HG02852 (cell line): ENCODE measurements around the gene AIFM3.
"Not testable (repeated sequence)": the region's sequence is repeated elsewhere in the genome, so short reads cannot be mapped to it uniquely, and the experiment has no call there.

Experiments used
- ATAC-seq: cut with Tn5 transposase; IDR thresholded peaks from one replicate; pipeline ENCODE4 v1.9.1; 2021; ENCODE audit warnings: mild to moderate bottlenecking, moderate library complexity; ENCODE audit not compliant: unreplicated experiment

The AIFM3 gene

DNA sequence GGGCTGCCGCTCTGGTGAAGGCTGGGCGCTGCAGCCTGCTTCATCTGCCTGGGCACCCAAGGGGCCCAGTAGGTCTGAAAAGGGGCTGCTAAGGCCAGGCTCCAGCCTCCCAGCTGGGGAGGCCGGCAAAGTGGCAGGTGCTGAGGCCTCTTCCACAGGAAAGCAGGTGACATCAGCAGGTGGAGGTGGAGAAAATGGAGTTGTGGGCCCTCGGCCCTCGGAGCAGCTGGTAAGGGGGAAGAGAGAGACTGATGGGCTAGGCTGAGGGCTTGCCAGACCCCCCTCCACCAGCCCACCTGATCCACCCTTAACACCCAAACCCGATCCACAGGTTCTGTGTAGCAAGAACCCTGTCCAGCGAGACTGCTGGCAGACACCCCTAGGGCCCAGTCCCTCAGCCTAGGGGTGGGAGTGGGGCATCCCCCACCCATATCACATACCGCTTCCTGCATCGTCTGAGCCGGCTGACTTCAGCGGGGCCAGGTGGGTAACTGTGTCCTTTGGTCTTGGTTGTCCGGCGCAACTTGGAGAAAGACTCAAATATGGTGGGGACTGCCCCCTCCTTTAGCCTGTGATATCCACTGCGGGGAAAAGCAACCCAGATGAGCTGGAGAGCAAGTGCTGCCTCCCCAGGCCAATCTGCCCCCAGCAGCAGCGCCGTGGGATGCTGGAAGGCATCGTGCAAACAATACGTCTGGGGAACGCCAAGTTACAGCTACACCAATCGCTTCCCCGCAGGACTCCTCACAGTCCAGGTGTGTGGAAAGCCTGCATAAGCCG, 33.3 kb downstream of the AIFM3 start:
- ATAC-seq, result no peak

DNA sequence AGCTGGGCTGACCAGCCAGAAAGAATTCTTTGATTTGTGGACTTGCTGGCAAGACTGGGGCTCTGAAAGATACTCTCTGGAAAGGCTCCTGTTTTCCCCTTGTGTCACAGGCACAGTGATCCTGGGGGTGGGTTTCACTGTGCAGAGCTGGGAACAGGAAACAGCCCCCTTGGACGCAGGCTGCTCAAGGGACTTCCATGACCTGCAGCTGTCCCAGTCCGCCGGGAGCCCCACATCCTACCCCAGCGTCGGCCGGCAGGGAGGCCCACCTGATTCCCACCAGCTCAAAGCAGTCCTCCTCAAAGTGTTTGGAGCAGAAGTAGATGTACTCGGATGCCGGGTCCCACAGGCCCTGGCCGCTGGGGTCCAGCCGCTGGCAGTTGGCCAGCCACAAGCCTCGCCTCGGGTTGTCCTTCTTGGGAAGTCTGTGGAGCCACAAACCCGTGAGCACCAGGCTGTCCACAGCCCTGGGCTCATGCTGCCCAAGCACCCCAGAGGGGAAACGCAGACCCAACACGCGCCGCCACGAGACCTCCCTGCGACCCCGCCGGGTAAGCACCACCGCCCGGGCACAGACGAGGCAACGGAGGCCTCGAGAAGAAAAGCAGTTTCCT, 34.0 kb downstream of the AIFM3 start:
- peak; percentile 14 for ATAC-seq

DNA sequence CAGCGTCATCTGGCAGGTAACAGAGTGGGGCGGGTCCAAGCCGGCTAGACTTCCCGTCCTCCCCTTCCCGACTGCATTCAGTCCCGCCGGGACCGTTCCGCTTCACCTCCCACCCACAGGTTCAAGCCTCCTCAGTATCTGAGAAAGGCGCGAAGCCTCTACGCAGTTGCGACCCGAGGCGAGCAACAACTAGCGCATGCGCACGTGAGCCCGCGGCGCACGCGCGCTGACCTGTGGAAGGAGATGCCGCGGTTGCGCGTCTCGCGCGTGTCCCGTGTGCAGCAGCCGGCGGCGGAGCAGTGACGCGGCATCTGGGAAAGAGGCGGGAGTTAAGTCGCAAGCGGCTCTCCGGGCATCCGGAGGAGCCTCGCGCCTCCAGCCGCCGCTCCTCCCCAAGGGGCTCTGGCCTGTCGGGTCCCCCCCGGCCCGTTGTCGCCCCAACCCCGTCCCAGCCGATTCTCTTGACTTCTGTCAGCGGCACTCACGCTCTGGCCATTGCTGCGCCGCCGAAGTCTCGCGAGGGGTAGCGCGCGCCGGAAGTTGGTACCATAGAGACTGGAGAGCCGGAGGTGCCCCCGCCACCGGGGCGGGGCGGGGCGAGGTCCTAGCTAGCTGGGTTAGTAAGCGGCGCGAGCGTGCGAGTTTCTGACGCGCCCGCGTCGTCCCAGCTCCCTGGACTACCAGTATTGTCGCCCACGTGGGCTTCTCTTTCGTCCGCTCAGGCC, 34.7 kb downstream of the AIFM3 start, which contains the start of gene THAP7:
Gene THAP7, minus strand, starts transcription at position 518 of the 725 bp plus-strand sequence. Its CDS starts 207 bp downstream, at position 311.
- peak; percentile 87 for ATAC-seq

DNA sequence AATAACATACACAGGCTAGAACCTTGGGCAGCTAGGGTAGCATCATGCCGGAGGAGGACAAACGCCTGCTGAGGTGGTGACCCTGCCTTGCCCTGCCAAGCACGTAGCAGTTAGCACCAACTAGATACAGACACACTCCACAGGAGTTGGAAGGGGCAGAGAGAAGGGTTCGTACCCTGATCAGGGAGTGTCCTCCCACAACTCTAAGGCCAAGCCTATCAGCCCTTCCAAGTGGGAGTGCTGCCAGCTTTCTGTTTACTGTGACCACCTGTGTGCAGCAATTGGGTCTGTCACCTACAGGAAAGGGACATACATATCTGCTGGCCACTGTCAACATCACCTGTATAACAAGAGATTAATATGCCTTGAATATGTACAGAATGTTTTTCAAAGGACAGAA, 36.7 kb downstream of the AIFM3 start:
- no peak for ATAC-seq

DNA sequence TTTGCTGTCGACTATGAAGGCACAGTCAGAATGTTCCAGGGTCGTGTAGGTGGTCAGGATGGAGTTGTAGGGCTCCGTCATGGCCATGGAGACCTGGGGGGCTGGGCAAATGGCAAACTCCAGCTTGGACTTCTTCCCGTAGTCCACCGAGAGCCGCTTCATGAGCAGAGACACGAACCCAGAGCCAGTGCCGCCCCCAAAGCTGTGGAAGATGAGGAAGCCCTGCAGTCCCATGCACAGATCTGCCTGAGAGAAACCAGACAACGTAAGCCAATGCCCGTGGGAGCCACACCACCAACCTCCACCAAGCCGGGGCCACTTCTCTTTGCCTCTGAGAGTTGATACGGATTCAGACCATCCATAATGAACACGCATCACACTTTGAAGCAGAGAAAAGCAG, 42.2 kb downstream of the AIFM3 start:
- ATAC-seq, result not testable (repeated sequence)

DNA sequence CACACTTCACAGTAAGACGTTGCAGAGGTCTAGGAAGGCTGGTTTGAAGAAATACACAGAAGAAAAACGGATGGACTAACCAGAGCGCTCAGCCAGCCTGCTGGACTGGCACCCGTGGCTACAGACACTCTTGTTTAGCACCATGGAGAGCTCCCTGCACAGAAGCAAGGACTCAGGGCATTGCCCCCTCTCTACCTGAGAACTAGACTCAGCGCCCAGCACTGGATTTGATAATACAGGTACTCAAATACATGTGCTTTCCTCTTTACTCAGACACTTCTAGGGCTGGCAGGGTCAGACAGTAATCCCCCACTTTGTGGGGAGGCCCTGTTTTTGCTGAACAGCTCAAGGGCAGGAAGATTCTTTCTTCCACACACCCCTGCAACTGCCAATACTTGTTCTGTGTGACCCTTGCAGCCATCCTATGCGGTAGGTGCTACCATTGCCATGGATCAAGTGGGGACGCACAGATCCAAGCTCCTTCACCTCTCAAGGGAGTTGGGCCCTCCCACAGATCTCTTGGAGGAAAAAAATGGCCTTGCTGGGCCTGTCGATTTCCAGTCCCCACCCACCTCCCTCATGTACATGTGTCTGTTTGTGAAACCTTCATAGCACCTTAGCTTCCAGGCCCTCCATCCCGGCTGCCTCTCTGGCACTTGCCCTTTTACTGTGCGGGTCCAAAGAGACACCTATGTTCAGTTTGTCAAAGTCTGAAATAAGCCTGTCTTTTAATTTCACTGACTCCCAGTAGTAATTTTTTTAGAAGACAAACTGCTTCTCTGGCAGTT, 42.8 kb downstream of the AIFM3 start:
- no peak for ATAC-seq

DNA sequence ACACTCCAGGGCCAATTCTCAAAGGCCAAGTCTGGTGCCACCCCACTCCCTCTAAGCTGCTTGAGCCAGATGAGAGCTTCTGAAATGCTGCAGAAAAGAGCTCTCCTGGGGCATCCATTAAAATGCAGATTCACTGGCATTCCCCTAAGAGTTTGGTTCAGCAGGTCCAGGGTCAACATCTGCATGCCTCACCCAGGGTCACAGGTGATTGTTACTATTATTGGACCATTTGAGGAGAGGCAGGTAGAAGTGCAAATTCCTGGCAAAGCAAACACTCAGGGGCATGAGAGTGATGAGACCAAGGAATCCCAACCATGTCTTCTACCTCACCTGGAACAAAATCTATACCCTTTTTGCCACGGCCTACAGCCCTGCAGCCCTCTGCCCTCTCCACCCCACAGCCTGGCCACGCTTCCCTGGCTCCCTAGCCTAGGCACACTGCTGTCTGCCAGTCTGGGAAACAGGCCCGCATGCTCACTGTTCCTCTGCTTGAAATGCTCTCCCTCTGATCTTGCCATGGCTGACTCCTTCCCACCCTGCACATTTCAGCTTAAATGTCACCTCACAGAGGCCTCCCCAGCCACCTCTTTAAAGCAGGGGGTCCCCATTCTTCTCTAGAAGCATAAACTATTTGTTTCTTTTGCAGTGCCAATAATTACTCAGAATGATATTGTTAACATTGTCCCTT, 43.5 kb downstream of the AIFM3 start:
- no peak for ATAC-seq

DNA sequence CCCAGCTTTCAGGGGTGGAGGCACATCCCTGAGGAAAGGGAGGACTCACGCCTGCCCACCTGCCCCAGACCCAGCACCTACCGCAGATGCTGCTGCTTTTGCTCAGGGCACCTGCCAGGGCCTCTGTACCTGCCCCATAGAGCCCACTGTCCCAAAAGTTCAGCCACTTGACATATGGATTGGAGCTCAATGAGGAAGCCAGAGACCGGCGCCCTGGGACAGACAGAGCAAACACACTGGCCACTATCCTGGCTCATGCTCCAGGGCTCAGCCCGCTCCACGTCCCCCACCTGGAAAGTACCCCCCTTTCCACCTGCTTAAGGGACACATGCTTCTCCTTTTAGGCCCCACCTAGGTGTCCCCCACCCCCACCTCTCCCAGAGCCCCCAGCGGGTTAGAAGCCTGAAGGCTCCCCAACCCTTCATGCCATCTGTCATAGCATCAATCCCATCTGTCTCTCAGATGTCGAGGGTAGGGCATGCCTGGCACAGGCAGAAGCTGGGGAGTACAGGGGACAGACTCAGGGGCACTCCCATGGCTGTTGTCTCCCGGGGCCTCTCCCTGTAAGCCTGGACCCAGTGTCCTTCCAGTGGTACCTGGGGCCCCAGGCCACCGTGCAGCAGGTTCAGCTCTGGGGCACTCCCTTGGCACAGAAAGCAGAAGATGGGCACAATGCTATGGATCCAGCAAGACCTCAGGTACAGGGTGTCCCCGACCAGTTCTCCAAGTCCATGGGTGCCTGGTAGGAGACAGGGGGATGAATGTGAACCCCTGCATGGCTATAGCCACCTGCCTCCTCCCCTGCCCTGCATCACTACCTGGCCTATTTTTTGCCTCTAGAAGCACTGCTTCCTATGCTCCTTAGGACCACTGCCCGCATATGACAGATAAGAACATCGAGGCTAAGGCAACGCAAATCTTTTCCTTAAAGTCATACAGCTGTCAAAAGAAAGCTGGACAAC, 45.7 kb downstream of the AIFM3 start:
- no peak for ATAC-seq

DNA sequence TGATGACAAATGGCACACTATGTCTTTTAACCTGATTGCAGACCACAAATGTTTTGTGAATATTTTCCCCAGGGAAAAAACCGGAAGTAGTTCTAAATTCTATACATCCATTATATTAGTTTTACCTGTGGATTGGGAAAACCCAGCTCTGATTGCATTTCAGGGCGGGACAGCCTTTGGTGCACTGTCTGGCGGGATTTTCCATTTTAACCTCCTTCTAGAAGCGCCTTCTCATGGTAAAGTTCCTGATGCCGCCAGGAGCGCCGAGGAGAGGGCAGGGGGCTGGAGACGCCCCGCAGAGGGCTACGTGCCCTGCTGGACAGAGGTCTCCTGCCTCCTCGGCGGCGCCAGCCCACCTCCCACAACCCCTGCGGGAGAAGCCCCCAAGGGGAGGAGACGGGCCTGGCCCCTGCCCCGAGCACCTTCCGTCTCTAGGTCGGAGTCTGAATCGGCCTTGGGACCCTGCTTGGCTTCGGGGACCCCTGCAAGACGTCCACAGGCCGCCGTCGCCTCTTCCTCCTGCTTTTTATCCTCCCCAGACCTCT, 46.7 kb downstream of the AIFM3 start:
- ATAC-seq, result no peak

DNA sequence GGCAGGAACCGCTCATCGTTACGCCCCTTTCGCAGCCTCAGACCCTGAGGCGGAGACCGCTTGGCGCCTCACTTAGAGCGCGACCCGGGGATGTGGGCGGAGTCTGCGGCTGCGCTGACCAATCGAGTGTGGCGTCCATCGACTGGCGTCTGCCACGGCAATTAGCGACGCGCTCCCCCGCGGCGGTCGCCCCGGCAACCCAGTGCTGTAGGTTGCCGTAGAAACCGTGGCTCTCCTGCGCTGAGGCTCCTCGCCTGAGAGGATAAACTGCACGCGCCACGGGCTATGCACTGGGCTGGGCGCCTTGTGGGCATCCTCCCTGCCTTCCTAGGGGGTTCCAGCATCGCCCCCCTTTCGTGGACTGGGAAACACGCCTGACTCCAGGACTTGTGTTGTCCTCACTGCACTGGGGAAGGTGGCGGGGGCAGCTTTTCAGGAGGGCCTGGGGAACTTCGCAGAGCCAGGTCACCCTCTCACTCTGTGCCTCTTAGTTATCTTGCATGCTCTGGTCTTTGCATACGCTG, 47.2 kb downstream of the AIFM3 start:
- ATAC-seq, result peak; percentile 85

DNA sequence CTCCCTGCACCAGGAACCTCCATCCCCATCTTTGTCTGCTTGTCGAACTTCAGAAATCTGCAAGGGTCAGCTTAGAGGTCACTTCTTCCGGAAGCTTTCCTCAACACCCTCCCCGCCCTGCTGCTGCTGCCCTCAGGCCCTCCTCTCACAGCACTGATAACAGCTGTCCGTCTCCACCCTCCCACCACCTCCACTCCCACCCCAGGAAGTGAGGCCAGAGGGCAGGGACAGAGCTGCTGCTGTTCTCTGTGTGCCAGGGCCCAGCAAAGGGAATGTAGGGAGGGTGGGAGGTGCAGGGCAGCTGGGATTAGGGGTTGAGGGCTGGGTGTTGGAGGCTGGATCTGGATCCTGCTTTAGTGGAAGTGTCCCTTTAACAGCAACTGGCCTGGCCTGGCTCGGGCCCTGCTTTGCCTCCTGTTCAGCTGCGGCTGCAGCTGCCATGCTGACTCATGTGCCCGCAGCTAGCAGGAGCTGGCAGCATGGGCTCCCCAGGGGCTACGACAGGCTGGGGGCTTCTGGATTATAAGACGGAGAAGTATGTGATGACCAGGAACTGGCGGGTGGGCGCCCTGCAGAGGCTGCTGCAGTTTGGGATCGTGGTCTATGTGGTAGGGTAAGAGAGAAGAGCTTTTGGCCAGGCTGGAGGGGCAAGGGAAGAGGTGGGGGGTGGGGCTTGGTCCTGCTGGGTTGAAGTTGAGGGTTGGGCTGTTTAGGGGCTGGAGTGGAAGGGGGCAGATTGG, 47.8 kb downstream of the AIFM3 start, which contains the start of gene P2RX6:
Gene P2RX6, plus strand, starts transcription at position 440 of the 740 bp plus-strand sequence. Its CDS starts 10 bp downstream, at position 450.
- no peak for ATAC-seq

DNA sequence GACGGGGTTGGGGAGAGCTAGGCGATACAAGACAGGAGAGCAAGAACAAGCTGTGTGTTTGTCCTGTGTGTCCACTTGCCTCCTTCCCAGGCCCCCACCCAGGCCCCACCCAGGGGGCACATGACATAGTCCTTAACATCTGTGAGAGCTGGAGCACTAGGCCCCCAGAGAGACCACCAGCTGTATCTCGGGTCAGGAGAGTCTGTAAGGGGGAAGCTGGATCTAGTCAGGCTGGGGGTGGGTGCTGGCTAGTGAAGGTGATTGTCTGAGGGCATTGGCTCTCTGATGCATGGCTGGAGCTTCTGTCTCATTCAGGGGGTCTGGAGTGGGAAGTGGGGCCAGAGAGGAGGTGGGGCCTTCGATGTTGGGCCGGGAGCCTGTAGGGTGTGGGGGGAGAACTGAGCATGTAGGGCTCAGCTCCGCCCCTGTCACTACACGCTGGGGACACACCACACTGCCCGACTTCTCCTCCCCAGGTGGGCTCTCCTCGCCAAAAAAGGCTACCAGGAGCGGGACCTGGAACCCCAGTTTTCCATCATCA, 48.5 kb downstream of the AIFM3 start:
- no peak for ATAC-seq

DNA sequence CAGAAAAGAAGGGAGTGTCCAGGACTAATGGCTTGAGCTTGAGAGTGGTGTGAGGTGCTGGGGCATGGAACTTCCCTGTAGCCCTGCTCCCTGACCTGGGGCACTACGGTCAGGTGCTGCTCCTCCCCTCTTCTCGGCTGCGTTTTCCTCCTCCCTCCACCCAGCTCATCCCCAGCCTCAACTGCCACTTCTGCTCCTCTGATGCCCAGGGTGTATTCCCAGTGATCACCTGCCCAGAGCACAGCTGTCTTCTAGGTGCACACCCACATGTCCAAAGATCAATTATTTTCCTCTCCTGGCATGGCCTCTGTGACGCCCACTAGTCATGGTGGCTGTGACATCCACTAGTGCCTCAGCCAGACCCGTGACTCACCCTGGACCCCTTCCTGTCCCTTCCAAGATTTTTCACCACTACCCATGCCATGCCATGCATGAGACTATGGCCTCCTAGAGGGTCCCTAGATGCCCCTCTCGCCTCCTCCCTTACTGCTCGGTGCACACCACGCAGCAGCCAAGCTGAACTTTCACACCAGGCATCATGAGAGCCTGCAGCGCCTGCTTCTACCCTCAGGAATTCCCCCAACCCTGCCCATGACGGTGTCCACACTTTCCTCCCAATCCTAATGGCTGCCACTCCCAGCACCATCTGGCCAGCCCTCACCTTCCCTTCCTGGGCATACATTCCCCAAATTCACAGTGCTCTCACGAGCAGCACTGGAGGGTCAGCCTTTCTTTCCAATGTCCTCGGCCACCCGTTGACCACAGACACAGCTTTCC, 49.8 kb downstream of the AIFM3 start:
- no peak for ATAC-seq

DNA sequence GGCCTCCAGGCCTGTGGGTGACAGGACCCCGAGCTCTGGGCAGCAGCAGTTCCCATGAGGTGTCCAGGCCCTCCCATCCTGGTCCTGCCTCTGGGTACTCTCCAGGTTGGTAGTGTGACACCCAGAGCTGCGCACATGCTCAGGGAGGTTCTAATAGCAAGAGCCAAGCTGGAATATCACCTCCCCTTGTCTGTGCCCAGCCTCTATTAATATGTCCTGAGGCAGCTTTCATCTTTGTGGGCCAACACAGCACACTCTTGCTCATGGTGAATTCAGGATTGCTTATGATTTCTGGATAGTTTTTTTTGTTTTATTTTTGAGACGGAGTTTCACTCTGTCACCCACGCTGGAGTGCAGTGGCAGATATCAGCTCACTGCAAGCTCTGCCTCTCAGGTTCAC, 51.3 kb downstream of the AIFM3 start:
- ATAC-seq, result no peak

DNA sequence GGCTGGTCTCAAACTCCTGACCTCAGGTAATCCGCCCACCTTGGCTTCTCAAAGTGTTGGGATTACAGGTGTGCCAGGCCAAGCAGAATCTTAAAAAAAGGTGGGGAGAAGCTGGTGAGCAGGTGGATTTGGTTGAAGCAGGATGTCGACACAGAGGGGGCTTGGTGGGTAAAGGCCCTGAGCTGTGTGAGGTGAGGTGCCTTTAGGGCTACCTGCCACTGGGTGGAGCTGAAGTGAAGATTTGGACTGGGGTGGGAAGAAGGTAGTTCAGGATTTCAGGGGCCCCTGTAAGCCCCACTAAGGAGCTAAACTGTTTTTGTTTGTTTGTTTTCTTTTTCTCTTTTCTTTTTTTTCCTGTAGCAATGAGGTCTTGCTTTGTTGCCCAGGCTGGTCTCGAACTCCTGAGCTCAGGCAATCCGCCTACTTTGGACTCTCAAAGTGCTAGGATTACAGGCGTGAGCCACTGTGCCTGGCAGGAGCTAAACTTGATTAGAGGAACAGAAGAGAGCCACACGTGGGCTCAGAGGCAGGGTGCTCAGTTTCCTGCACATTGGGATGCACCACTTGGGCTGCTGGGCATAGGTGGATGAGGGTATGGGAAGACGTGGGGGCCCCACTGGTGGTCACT, 53.9 kb downstream of the AIFM3 start:
- no peak for ATAC-seq

DNA sequence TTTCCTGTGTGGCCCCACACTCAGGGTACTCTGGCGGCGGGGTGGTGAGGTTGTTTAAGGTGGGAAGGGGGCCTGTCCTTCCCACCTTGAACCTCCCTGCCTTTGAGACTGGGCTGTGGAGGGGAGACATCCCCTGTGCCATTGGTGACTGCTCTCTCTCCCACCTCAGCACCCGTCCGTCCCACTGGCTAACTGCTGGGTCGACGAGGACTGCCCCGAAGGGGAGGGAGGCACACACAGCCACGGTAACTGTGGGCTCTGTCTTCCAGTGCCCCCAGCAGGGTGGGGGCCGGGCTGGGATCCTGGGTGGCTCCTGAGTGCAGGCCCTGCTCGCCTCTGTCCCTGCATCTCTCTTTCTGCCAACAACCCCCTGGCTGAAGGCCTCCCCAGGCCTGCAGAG, 55.5 kb downstream of the AIFM3 start:
- no peak for ATAC-seq
